NCI-H146 (cell line): Measurements from ENCODE around the gene SCYGR7.

ENCODE experiments used
- DNase-seq: peaks from one replicate; lab custom pipeline; 2025; lab: John Stamatoyannopoulos, UW

SCYGR7 gene

GRCh38 chr2:227759411-227760118 is 31.4 kb downstream of the SCYGR7 start:
- no peak for DNase-seq

DNA sequence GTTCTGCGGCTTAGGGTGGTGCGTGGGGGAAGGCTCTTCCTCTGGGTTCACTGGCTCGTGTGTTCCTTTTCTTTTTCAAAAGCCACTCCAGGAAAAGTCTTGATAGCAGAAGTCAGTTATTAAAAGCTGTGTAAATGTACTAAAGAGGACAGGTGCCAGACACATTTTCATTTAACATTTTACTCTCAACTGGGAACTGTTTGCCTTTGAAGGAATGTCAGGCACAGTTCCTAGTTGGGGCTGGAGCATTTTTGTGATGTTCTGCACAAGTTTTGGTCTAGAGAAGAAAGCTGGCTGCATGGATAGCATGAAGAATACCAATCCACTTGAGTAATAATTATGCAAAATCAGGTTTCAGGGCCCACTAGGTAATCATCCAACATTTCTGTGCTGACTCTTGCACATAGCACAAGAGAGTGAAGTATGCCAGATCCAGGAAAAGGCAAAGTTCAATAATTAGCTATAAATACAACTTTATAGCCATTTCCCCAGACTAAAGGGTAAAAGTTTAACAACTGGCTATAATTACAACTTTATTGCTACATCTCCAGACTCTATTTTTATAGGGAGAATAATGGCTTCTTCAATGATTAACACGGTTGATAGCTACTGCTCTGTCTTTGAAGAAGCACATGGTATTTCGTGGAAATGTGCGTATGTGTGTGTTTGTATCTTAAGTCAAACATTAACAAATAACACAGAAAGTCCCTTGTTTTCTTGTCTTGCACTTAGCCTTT is 33.8 kb downstream of the SCYGR7 start:
- DNase-seq: no peak

GRCh38 chr2:227765788-227766372 is 37.7 kb downstream of the SCYGR7 start:
- DNase-seq: no peak

DNA sequence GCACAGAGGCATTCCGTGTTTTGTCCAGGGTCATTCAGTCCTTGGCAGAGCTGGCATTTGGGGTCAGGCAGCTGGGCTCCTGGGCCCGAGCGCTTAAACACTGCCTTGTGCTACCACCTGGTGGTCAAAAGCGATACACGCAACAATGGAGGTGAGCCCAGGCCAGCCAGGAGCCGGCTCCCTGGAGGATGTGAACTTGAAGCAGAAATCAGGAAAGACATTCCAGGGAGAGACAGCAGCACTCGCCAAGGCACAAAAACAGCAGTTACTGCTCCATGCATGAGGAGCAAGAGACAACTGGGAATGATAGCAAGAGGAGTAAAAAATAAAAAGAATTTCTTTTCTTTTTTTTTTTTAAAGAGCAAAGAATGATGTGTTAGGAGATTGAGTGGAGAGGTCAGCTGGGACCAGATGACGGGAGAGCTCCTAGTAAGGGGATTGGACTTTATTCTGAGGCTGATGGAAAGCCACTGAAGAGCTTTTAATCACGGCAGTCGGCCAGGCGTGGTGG is 38.3 kb downstream of the SCYGR7 start:
- DNase-seq: peak; percentile 29

- DNase-seq: no peak
These were observed 39.7 kb downstream of the SCYGR7 start for GRCh38 chr2:227767830-227768229.

GRCh38 chr2:227772197-227772661 is 44.1 kb downstream of the SCYGR7 start:
- DNase-seq: no peak

GRCh38 chr2:227772932-227773331 is 44.8 kb downstream of the SCYGR7 start:
- DNase-seq: no peak

DNA sequence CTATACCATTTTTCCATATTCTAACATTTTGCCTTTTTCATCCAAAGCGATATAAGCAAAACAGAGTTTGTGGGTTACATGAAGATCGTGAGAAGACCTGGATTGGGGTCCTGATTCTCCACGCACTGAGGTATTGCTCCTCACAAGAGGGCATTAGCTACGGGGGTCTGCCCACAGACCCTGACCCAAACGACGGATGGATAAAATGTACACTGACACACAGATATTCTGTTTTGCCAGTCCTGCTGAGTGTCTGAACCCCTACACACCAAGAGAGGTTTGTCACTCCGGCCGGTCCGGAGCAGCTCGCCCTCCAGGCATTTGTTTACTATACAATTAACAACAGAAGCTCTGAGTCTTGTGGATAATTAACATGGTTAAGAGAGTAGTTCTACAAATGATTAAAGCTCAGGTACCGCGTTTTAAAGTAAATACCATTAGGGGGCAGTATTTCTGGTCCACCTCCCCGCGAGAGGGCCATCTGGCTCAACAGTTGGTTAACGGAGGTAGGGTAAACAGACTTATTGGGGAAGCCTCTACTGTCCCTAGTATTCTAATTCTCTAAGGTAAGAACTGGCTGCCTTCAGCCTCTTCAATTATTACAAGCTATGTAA is 46.0 kb downstream of the SCYGR7 start:
- DNase-seq: no peak

GRCh38 chr2:227774895-227775842 is 47.0 kb downstream of the SCYGR7 start:
- no peak for DNase-seq
